DOHH2 (cell line): Measurements from ENCODE around the gene LAMA3.

Experiments
- CTCF ChIP-seq: fragments of 200-600 bp; sonication (generic); IDR thresholded peaks from one replicate; pipeline ENCODE4 v1.5.1; 2014; ENCODE audit warnings: antibody characterized with exemption, mild to moderate bottlenecking, low read depth, low read length; ENCODE audit not compliant: poor library complexity, severe bottlenecking
- EZH2phosphoT487 ChIP-seq: fragments of 200-600 bp; sonication (generic); IDR thresholded peaks from 2 replicates; pipeline ENCODE4 v1.6.1; 2017; ENCODE audit warnings: borderline replicate concordance, mild to moderate bottlenecking, antibody characterized with exemption, low read length, moderate library complexity, mixed read lengths

- TF ChIP-seq CTCF, result no peak
- TF ChIP-seq EZH2phosphoT487, result no peak
Measured at GRCh38 chr18:23710068-23710527, 20.8 kb downstream of the LAMA3 start.
